Measurements from ENCODE around the gene BTBD9. TPM values are rescaled to one million over a fixed set of nuclear protein-coding genes. Genes with fewer than 3 reads are reported as not detected.

The BTBD9 gene
- total and polyA plus RNA-seq, 11 donors = 6.3 to 23.3 (median 19.4) TPM

GRCh38 chr6:38136547-38136946, 503.2 kb downstream of the BTBD9 start:
- intact Hi-C loops (cut with DNase I) = no loop called here
- Histone ChIP-seq H3K4me3 (no peak overlapping the region), H3K9me3 (no peaks in the 10 kb centered on the region), H3K27me3 (no peaks in the 10 kb centered on the region), H3K36me3 (peaks cover 0 to 8% (median 0%) of the 10 kb centered on the region in 9 donors), H3K27ac (no peak overlapping the region), H3K4me1 (peaks cover 0 to 30% (median 9%) of the 10 kb centered on the region in 12 donors)
- 86 to 94% (median 91%) methylated on average over 2 to 4 of the region's 4 CpGs for WGBS, 4 donors
- ATAC-seq (no peak), DNase-seq (no peak)
- TF ChIP-seq POLR2A (IDR thresholded peaks at IDR 0.05) (no peak), CTCF (IDR thresholded peaks at IDR 0.05) (no peak)

DNA sequence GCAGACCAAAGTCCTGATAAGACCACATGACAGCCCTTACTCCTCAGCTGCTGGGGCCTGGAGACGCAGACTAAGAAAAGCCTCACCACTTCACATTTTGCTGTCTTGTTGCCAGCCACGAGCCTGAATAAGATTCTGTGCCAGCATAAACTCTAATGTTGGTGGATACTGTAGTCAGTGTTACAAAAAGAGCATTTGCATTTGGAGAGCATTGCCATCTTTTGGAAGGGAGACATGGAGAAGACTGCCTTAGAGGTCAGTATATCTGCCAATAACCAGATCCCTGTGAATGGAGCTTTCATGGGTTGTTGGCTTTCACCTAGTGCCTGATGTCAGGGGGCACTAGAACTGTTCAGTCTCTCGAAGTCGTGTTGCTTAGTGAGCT, 505.0 kb downstream of the BTBD9 start:
- Histone ChIP-seq H3K4me3 (no peak overlapping the region), H3K27ac (peak overlapping the region in 3 of 12 donors; percentile 35 to 54 (median 46)), H3K36me3 (peaks cover 0 to 8% (median 0%) of the 10 kb centered on the region in 9 donors), H3K4me1 (peaks cover 0 to 38% (median 15%) of the 10 kb centered on the region in 12 donors), H3K27me3 (no peaks in the 10 kb centered on the region), H3K9me3 (peaks cover 0 to 5% (median 0%) of the 10 kb centered on the region in 12 donors)
- TF ChIP-seq POLR2A (IDR thresholded peaks at IDR 0.05) (no peak), CTCF (IDR thresholded peaks at IDR 0.05) (no peak)
- 42 to 72% (median 52%) methylated on average over 4 of the region's 4 CpGs for WGBS, 4 donors
- ATAC-seq (peak; percentile 62 to 82 (median 72)), DNase-seq (peak in 2 of 5 donors; percentile 41 to 54)
- intact Hi-C loops (cut with DNase I) = no loop called here

GRCh38 chr6:38133932-38134703, 505.6 kb downstream of the BTBD9 start:
- 82 to 85% (median 83%) methylated on average over 7 of the region's 7 CpGs for WGBS, 4 donors
- intact Hi-C loops (cut with DNase I) = no loop called here
- Histone ChIP-seq H3K27ac (peak overlapping the region in 3 of 12 donors; percentile 35 to 54 (median 46)), H3K27me3 (no peaks in the 10 kb centered on the region), H3K9me3 (peaks cover 0 to 7% (median 0%) of the 10 kb centered on the region in 12 donors), H3K4me3 (no peak overlapping the region), H3K4me1 (peaks cover 0 to 38% (median 15%) of the 10 kb centered on the region in 12 donors), H3K36me3 (peaks cover 0 to 8% (median 0%) of the 10 kb centered on the region in 9 donors)
- no peak for DNase-seq
- TF ChIP-seq POLR2A (IDR thresholded peaks at IDR 0.05) (no peak), CTCF (IDR thresholded peaks at IDR 0.05) (no peak)
- no peak for ATAC-seq

DNA sequence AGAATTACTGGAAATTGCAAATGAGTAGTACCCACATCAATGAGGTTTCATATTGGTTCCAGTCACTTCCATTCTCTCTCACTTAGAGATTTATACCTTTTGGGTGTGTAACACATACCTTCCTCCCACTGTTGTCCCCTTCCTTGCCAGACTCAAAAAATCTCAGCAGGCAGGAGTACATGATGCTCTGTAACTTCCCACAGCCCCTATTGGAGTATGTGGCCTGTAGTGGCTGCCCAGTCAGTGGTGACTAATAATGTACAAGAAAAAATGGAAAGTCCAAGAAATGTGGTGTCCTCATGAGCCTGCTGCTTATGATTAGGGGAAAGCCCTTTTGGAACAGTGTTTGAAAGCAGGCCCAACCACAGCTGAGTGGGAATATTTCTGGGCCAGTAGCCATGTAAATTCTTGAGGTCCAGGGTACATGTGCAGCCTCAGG, 508.2 kb downstream of the BTBD9 start:
- peak overlapping the region in 1 of 12 donors; percentile 37 for H3K27ac ChIP-seq
- ATAC-seq = peak; percentile 34 to 81 (median 72)
- TF ChIP-seq POLR2A (IDR thresholded peaks at IDR 0.05) = no peak
- no peak for TF ChIP-seq CTCF (IDR thresholded peaks at IDR 0.05)
- H3K4me3 ChIP-seq = no peak overlapping the region
- H3K36me3 ChIP-seq = peaks cover 0 to 11% (median 0%) of the 10 kb centered on the region in 9 donors
- H3K9me3 ChIP-seq = peaks cover 0 to 8% (median 0%) of the 10 kb centered on the region in 12 donors
- H3K4me1 ChIP-seq = peaks cover 0 to 46% (median 15%) of the 10 kb centered on the region in 12 donors
- no peak for DNase-seq
- no peaks in the 10 kb centered on the region for H3K27me3 ChIP-seq
- intact Hi-C loops (cut with DNase I) = no loop called here
